HG03066 (cell line): ENCODE measurements around the gene CYTH3.
"Not testable (repeated sequence)": the region's sequence is repeated elsewhere in the genome, so short reads cannot be mapped to it uniquely, and the experiment has no call there.

ENCODE experiments used
- ATAC-seq: cut with Tn5 transposase; IDR thresholded peaks from one replicate; pipeline ENCODE4 v1.9.1; 2021; ENCODE audit warnings: low read depth; ENCODE audit not compliant: unreplicated experiment

Gene CYTH3

GRCh38 chr7:6203381-6203780, 69.0 kb downstream of the CYTH3 start:
- ATAC-seq, result no peak

GRCh38 chr7:6202117-6202516, 70.3 kb downstream of the CYTH3 start:
- ATAC-seq, result no peak

- ATAC-seq, result no peak
Measured at GRCh38 chr7:6200971-6201370, 71.5 kb downstream of the CYTH3 start.

DNA sequence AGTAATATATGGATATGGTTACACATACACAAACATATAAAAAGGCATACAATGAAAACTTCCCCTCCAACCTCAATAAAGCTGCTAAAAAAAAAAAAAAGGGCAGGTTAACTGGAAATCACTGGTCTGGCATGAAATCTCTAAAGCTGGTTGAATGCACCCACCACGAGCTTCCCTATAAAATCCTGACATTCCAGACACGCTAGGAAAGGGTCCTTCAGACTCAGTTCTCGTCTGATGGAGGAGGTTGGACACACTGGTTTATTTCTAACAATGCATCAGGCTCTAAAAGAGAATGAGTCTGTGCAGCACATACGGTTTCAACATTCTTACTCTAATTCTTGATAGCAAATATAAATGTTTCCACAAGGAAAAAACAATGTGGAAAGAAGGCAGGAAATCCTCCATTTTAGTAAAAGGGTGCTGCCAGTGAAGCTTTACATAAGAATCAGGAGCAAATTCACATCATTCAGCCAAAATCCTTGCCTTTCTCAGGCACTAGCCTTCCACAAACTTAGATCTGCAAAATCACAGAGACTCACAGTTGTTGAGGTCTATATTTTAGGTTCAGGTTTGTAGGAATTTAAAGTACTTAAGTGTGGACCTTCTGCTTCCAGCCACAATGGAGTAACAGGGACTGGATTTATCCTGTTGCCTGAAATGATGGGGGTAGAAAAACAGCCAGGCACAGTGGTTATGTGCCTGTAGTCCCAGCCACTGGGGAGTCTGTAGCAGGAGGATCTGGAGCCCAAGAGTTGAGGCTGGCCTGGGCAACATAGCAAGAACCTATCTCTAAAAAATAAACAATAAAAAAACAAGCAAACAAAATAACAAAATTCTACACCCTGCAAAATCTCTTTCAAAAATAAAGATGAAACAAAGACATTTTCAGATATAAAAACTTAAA, 73.5 kb downstream of the CYTH3 start:
- ATAC-seq, result no peak

DNA sequence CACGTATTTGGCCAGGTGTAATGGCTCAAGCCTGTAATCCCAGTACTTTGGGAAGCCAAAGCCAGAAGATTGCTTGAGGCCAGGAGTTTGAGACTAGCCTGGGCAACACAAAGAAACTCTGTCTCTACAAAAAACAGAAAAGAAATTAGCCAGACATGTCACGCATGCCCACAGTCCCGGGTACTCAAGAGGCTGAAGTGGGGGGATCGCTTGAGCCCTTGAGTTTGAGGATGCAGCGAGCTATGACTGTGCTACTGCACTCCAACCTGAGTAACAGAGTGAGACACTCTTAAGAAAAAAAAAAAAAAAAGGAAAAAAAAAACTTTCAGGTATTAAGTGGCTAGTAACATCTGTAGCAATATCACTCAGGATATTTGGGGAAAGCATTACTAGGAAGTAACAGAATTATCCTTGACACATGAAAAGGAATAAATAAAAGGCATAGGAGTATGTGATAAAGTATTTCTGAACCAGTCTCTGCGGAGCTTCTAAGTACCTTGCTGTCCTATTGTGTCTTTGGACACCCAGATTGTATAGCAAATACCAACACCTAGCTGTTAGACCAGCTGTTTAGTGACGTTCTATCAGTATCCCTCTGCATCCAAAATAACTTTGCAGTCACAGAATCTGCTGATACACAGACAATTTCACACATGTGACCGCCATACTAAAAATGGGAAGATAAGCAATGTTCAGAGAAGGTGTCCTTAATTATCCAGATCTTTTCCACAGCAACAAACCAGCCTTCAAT, 74.4 kb downstream of the CYTH3 start:
- ATAC-seq, result no peak

GRCh38 chr7:6193709-6194108, 78.7 kb downstream of the CYTH3 start:
- no peak for ATAC-seq

DNA sequence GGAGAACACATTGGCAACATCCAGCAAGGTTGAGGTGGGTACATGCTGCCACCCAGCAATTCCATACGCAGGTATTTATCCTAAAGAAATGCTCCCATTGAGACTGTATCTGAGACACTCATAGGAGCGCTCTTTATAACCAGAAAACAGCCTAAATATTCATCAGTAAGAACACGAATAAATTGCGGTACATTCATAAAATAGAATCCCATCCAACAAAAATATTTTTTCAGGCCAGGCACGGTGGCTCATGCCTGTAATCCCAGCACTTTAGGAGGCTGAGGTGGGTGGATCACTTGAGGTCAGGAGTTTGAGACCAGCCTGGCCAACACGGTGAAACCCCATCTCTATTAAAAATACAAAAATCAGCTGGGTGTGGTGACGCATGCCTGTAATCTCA, 81.9 kb downstream of the CYTH3 start:
- ATAC-seq, result not testable (repeated sequence)

DNA sequence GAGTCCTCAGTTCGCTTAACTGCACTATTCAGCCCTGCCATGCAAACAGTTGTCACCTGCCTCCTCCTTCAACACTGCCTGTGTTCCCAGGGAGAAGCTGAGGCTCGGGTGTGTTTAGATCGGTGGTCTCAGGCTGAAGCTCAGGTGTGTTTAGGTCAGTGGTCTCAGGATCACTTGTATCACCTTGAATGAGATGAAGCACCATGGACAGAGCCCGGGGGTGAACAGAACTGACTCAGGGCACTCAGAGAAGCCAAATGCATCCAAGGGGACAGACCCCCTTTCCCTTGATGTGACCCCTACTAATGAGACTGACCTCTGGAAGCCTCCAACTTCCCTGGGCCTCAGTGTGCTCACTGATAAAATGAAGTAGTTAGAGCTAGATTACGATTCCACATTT, 84.0 kb downstream of the CYTH3 start:
- no peak for ATAC-seq

- no peak for ATAC-seq
Measured at GRCh38 chr7:6186577-6186976, 85.8 kb downstream of the CYTH3 start.

DNA sequence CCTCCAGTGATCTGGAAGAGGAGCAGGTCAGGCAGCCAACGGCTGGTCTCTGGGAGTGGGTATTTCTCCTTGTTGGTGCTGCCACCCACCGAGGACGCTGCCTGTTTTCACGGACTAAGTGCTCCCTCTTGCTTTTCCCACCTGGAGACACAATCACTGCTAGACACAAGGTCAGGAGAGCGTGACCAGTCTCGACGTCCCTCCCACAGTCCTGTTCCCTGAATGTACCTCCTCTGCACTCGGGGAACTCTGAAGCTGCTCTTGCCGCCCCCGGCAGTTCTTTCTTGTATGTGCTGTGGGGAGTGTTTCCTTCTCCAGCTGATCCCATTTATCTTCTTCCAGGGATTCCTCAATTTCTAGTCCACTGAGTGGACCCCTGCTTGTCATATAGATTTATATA, 89.4 kb downstream of the CYTH3 start:
- no peak for ATAC-seq

GRCh38 chr7:6181136-6181535, 91.3 kb downstream of the CYTH3 start:
- no peak for ATAC-seq

DNA sequence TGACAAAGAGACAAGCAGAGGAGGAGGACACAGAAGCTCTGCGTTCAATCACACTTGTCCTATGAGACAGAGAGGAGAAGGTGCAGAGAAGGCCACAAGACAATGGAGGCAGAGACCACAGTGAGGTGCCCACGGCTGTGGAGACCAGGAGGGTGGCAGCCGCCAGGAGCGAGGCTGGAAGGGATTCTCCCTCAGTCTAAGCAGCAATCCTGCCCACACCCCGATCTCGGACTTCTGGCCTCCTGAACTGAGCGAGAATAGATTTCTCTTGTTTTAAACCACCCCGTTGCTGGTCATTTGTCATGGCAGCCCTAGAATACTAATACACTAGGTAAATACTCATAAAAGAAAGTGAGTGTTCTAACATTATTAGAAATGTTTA, 92.1 kb downstream of the CYTH3 start:
- ATAC-seq, result no peak

GRCh38 chr7:6179620-6180343, 92.6 kb downstream of the CYTH3 start:
- ATAC-seq, result no peak

GRCh38 chr7:6178298-6179029, 94.0 kb downstream of the CYTH3 start:
- ATAC-seq, result no peak

- ATAC-seq, result no peak
Measured at GRCh38 chr7:6175645-6176044, 96.8 kb downstream of the CYTH3 start.

- ATAC-seq, result no peak
Measured at GRCh38 chr7:6172910-6173295, 99.5 kb downstream of the CYTH3 start.

GRCh38 chr7:6172224-6172909, 100.1 kb downstream of the CYTH3 start:
- ATAC-seq, result no peak

GRCh38 chr7:6171532-6172223, 100.7 kb downstream of the CYTH3 start:
- ATAC-seq, result no peak
